HepG2 (cell line): ENCODE results near the gene EFNA2. TPM values are rescaled to one million over a fixed set of nuclear protein-coding genes. Genes with fewer than 3 reads are reported as not detected.

Source experiments
- CBX1 ChIP-seq: IDR thresholded peaks from one replicate; pipeline ENCODE4 v1.6.1; 2016; ENCODE audit warnings: antibody characterized with exemption, low read depth
- DBP ChIP-seq: sonication (generic); formaldehyde crosslinking; IDR thresholded peaks from 2 replicates; pipeline ENCODE4 v1.4.0; 2020; ENCODE audit warnings: missing genetic modification reagents; ENCODE audit errors: not compliant biosample characterization
- DPF2 ChIP-seq: sonication (generic); formaldehyde crosslinking; IDR thresholded peaks from 2 replicates; pipeline ENCODE4 v1.4.0; 2020; ENCODE audit warnings: mild to moderate bottlenecking, low read depth, missing genetic modification reagents, borderline replicate concordance
- FOXO1 ChIP-seq: sonication (generic); formaldehyde crosslinking; IDR thresholded peaks from 2 replicates; pipeline ENCODE4 v1.4.0; 2020; ENCODE audit warnings: missing genetic modification reagents
- HINFP ChIP-seq: sonication (generic); formaldehyde crosslinking; IDR thresholded peaks from 2 replicates; pipeline ENCODE4 v1.4.0; 2020; ENCODE audit warnings: low read depth, mild to moderate bottlenecking, missing genetic modification reagents
- HMG20A ChIP-seq: IDR thresholded peaks from 2 replicates; pipeline ENCODE4 v1.6.1; 2016; ENCODE audit warnings: borderline replicate concordance
- KIAA2018 ChIP-seq: sonication (generic); formaldehyde crosslinking; IDR thresholded peaks from 2 replicates; pipeline ENCODE4 v1.5.0; 2020; ENCODE audit warnings: mild to moderate bottlenecking, missing genetic modification reagents, borderline replicate concordance
- MXI1 ChIP-seq: IDR thresholded peaks from 3 replicates; pipeline ENCODE4 v1.6.1; 2012; ENCODE audit warnings: low read depth, low read length, inconsistent platforms, borderline replicate concordance
- RBAK ChIP-seq: sonication (generic); formaldehyde crosslinking; IDR thresholded peaks from 2 replicates; pipeline ENCODE4 v1.5.1; 2020; ENCODE audit warnings: mild to moderate bottlenecking, missing genetic modification reagents
- ZIK1 ChIP-seq: sonication (generic); formaldehyde crosslinking; IDR thresholded peaks from 2 replicates; pipeline ENCODE4 v1.5.0; 2020; ENCODE audit warnings: mild to moderate bottlenecking, low read depth, missing genetic modification reagents, borderline replicate concordance
- ZNF142 ChIP-seq: sonication (generic); formaldehyde crosslinking; IDR thresholded peaks from 2 replicates; pipeline ENCODE4 v1.4.0; 2020; ENCODE audit warnings: missing genetic modification reagents
- polyA plus RNA-seq, 8 experiments: library from polyadenylated mRNA; depleted of rRNA in 3 of 8; stranded (reverse) in 7 of 8; unstranded in 1 of 8; fragments of >200 nt; fragmentation: Illumina TruSeq in 4 of 8; extraction: Trizol in 4 of 8; gene quantifications; 2 replicates each; pipeline versions ENCODE4 v1.2.1 to v1.2.3, GENCODE V29; 2011 to 2016; ENCODE audit warnings: low read depth in 4 of 8, missing spikeins in 1 of 8, mixed read lengths in 1 of 8; ENCODE audit not compliant: insufficient read depth in 1 of 8
- total RNA-seq, 5 experiments: library from RNA; depleted of rRNA; stranded (reverse); fragments of >200 nt; fragmentation: Illumina TruSeq; extraction: Trizol; gene quantifications; 2 replicates each; pipeline ENCODE4 v1.2.3, GENCODE V29; 2016; ENCODE audit warnings: low read depth in 1 of 5

EFNA2 gene
- total and polyA plus RNA-seq, 2 of the 13 experiments (the other 11 are each of a cell fraction or from before 2014, with no cell fraction given), result 6.0 to 9.9 TPM

- TF ChIP-seq ZIK1 (CRISPR knock-in tag), result peak; percentile 60; the same call in 1 of the 2 replicates
- no peak for TF ChIP-seq CBX1
- TF ChIP-seq ZNF142 (CRISPR knock-in tag), result no peak
- TF ChIP-seq HMG20A, result 0 out of 2 replicates have a peak, but pooled peaks have one; percentile 42
- TF ChIP-seq HINFP (CRISPR knock-in tag), result no peak
- TF ChIP-seq DBP, result no peak
- peak; percentile 35; the same call in 1 of the 2 replicates for TF ChIP-seq FOXO1 (CRISPR knock-in tag)
- no peak for TF ChIP-seq KIAA2018 (CRISPR knock-in tag)
- peak; percentile 66; the same call in 1 of the 3 replicates for TF ChIP-seq MXI1
- TF ChIP-seq RBAK, result no peak
- peak; percentile 55 for TF ChIP-seq DPF2 (CRISPR knock-in tag)
These were observed 20.7 kb upstream of the EFNA2 start (continued) for GRCh38 chr19:1264801-1265614.
